Gastrocnemius medialis (tissue), 4 donors: ENCODE data around the gene MON1B.

ENCODE experiments used
- POLR2A ChIP-seq, 2 donors: fragments of 450-650 bp; IDR thresholded peaks; one replicate each; pipeline ENCODE4 v1.6.1; 2017; ENCODE audit warnings: antibody characterized with exemption in 2 of 2, mild to moderate bottlenecking in 2 of 2, moderate library complexity in 2 of 2
- TF ChIP-seq, protein P1 (sequence below), 5 experiments: fragments of 450-650 bp in 3 of 5; fragments of 200-600 bp in 2 of 5; sonication (generic) in 2 of 5; IDR thresholded peaks in 4 of 5; conservative IDR thresholded peaks in 1 of 5; 1 replicate in 4 of 5; 2 replicates in 1 of 5; pipeline ENCODE4 v1.5.1; 2016 to 2019; ENCODE audit warnings: antibody characterized with exemption in 5 of 5, mild to moderate bottlenecking in 3 of 5, moderate library complexity in 3 of 5

DNA sequence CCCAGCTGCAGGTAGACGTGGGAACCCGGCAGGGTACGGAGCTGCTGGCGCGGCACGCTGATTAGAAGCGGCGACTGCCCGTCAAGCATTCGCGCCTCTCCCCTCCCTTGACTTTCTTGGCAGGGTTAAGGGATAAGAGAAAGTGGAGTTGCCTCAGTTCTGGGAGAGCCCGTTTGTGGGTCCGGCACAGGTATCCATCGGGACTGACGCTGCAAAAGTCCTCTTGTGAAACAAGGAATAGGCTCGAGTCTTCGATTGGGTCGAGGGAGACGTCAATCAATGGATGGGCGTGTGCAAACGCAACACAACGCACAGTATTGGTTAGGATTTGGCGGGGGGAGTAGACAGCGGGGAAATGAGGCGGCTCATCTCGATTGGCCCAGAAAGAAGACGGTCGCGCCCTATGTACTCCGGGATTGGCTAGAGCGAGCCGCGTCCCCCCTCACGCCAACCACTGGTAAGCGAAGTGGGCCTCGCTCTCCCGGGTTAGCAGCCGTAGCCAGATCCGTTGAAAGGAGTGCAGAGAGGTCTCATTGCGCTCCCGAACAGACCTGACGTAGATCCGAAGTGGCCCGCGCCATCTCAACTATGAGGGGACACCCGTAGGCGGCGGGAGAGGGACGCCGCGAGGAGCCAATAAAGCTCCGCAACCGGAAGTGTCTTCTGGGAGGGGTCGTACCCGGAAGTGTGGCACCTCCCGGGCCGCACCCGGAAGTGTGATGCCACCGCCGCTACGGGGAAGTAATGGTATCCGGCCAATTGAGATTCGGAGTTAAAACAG is at the start of gene MON1B:
- TF ChIP-seq, protein P1, sequence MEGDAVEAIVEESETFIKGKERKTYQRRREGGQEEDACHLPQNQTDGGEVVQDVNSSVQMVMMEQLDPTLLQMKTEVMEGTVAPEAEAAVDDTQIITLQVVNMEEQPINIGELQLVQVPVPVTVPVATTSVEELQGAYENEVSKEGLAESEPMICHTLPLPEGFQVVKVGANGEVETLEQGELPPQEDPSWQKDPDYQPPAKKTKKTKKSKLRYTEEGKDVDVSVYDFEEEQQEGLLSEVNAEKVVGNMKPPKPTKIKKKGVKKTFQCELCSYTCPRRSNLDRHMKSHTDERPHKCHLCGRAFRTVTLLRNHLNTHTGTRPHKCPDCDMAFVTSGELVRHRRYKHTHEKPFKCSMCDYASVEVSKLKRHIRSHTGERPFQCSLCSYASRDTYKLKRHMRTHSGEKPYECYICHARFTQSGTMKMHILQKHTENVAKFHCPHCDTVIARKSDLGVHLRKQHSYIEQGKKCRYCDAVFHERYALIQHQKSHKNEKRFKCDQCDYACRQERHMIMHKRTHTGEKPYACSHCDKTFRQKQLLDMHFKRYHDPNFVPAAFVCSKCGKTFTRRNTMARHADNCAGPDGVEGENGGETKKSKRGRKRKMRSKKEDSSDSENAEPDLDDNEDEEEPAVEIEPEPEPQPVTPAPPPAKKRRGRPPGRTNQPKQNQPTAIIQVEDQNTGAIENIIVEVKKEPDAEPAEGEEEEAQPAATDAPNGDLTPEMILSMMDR (IDR thresholded peaks at IDR 0.05 in 4 of 5, conservative IDR thresholded peaks at IDR 0.05 in 1 of 5) = no peak
- peak; percentile 48 to 72 for TF ChIP-seq POLR2A (IDR thresholded peaks at IDR 0.05)
